ENCODE measurements around the gene LAMC2.

DNA sequence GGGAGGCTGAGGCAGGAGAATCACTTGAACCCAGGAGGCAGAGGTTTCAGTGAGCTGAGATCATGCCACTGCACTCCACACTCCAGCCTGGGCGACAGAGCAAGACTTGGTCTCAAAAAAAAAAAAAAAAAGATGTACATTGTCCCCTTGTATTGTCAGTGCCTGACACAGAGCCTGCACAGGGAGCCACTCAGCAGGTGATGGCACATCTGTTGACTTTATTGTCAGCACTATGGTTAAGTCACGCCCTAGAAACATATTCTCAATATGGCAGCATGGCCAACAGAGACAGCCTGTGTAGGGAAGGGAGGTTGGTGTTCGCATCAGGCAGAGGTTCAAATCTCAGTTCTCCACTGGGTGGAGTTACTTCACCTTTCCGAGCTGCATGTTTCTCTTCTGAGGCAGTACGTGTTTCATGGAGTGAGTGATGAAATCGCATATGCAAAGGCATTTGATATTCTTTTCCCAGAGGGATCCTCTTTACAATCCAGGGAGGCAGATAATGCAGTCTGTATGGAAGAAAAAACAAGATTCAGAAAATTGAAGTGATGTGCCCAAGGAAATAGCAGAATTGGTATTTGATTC lies 20.6 kb downstream of the LAMC2 start:
- TF ChIP-seq, protein P1, sequence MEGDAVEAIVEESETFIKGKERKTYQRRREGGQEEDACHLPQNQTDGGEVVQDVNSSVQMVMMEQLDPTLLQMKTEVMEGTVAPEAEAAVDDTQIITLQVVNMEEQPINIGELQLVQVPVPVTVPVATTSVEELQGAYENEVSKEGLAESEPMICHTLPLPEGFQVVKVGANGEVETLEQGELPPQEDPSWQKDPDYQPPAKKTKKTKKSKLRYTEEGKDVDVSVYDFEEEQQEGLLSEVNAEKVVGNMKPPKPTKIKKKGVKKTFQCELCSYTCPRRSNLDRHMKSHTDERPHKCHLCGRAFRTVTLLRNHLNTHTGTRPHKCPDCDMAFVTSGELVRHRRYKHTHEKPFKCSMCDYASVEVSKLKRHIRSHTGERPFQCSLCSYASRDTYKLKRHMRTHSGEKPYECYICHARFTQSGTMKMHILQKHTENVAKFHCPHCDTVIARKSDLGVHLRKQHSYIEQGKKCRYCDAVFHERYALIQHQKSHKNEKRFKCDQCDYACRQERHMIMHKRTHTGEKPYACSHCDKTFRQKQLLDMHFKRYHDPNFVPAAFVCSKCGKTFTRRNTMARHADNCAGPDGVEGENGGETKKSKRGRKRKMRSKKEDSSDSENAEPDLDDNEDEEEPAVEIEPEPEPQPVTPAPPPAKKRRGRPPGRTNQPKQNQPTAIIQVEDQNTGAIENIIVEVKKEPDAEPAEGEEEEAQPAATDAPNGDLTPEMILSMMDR (conservative IDR thresholded peaks at IDR 0.05; ENCODE audit: low read depth, low read length), result no peak
- no peak for TF ChIP-seq EZH2 (IDR thresholded peaks at IDR 0.05; ENCODE audit: borderline replicate concordance, low read depth, low read length, poor library complexity, severe bottlenecking)

Data from A673 (cell line).